NB4 (cell line): Measurements from ENCODE around the gene KCNMB3.
"Not testable (repeated sequence)": the region's sequence is repeated elsewhere in the genome, so short reads cannot be mapped to it uniquely, and the experiment has no call there.

Experiments used
- DNase-seq: peaks from one replicate; pipeline ENCODE4 v3.0.0; 2010; ENCODE audit warnings: low read depth
- H3K4me3 ChIP-seq: one replicate; pipeline ENCODE4 v1.5.1; 2011; ENCODE audit warnings: mild to moderate bottlenecking, low read depth, low read length, moderate library complexity
- CTCF ChIP-seq: IDR thresholded peaks from one replicate; pipeline ENCODE4 v1.5.1; 2012; ENCODE audit warnings: low read depth, low read length
- MAX ChIP-seq: IDR thresholded peaks from 2 replicates; pipeline ENCODE4 v1.6.1; 2011; ENCODE audit warnings: low read depth, low read length
- MYC ChIP-seq: IDR thresholded peaks from 2 replicates; pipeline ENCODE4 v1.6.1; 2011; ENCODE audit warnings: low read depth, low read length
- POLR2A ChIP-seq: IDR thresholded peaks from 2 replicates; pipeline ENCODE4 v1.6.1; 2011; ENCODE audit warnings: mild to moderate bottlenecking; ENCODE audit not compliant: insufficient read length; ENCODE audit errors: extremely low read depth

The KCNMB3 gene

GRCh38 chr3:179278151-179278550, 27.2 kb upstream of the KCNMB3 start:
- TF ChIP-seq MAX (no peak), POLR2A (no peak), MYC (no peak), CTCF (no peak)
- no peak overlapping the region for H3K4me3 ChIP-seq
- no peak for DNase-seq

GRCh38 chr3:179276743-179277142, 25.8 kb upstream of the KCNMB3 start:
- TF ChIP-seq CTCF (no peak), POLR2A (no peak), MYC (no peak), MAX (no peak)
- DNase-seq, result no peak
- no peak overlapping the region for H3K4me3 ChIP-seq

DNA sequence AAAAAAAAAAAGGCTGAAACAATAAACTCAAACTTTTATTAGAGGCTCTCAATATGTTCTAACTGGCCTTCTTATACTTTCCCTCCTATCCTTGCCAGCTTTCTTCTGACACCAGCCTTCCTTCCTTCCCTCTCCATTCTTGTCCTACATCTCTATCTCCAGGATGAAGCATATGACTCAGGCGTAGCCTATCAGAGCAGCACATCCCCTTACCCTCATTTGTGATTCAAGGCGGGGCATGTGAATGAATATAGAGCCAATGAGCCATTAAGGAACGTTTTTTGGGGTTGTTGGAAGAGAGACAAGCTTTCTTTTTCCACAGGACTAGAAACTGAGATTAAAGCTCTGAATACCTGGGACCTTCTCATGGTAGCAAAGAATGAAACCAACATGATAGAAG, 25.1 kb upstream of the KCNMB3 start:
- DNase-seq, result no peak
- no peak overlapping the region for H3K4me3 ChIP-seq
- TF ChIP-seq POLR2A (no peak), CTCF (no peak), MYC (no peak), MAX (no peak)

GRCh38 chr3:179274434-179274833, 23.5 kb upstream of the KCNMB3 start:
- not testable (repeated sequence) for DNase-seq, H3K4me3 ChIP-seq

DNA sequence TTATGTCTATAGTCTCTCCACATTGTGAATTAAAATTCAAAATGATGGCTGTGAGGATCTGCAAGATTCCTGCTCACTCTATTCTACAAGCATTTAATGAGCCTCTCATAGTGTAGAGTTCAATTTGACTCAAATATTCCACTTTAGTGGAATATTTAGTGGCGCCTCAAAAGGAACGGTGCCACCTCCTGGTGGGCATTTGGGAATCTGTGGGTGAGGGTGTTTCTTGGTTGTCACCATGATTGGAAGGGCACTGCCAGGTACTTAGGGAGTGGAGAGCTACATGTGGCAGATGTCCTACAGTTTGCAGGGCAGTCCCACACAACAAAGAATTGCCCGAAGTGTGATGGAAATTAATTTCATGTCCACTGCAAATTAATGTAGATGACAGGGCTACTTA, 21.5 kb upstream of the KCNMB3 start:
- no peak for DNase-seq
- TF ChIP-seq CTCF (peak; percentile 9), MYC (no peak)

DNA sequence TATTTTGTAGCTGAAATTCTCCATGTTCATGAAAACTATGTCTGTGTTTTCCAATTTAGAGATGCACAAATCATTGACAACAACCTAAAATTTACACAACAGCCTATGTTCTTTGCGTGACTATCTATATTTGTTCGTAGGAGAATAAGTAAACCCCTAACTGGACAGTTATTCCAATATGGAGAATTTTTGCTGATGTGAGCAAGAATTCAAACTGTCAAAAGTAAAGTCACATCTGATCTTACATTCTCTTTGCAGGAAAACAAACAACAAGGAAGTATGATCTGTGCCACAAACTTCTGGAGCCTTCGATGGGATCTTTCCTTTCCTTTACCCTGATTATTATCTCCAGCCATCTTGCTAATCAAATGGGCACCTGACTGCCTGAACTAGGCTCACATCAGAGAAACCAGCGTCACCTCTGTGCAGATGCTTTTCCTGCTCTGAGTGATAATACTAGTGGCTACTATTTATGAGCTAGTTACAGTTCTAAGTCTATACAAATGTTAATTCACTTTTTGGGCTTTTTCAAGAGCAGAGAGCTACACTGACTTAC, 18.3 kb upstream of the KCNMB3 start:
- no peak overlapping the region for H3K4me3 ChIP-seq
- DNase-seq, result no peak
- TF ChIP-seq MYC (no peak), MAX (no peak), POLR2A (no peak), CTCF (no peak)

More for the DNA sequence above, 21.5 kb upstream of the KCNMB3 start:
- H3K4me3 ChIP-seq, result no peak overlapping the region
